Brain microvascular endothelial cell (primary cell): ENCODE measurements around the gene RGS12.

Source experiments
- DNase-seq: peaks from one replicate; pipeline ENCODE4 v3.0.0-alpha.2; 2020
- H3K27ac ChIP-seq: fragments of 250-450 bp; sonication (Bioruptor Pico); 2 replicates; pipeline ENCODE4 v1.5.1; 2020; ENCODE audit warnings: mild to moderate bottlenecking, moderate library complexity
- H3K27me3 ChIP-seq: fragments of 250-450 bp; sonication (Bioruptor Pico); replicated peaks from 2 replicates; pipeline ENCODE4 v1.5.1; 2020; ENCODE audit warnings: mild to moderate bottlenecking
- H3K36me3 ChIP-seq: fragments of 250-450 bp; sonication (Bioruptor Pico); replicated peaks from 2 replicates; pipeline ENCODE4 v1.5.1; 2020; ENCODE audit warnings: mild to moderate bottlenecking
- H3K4me3 ChIP-seq: 2 replicates; pipeline ENCODE4 v1.5.1; 2011; ENCODE audit warnings: low read depth, mild to moderate bottlenecking, control low read depth, low read length, moderate library complexity
- in situ Hi-C: cut with HindIII; loops from 2 replicates; pipeline ENCODE4 v1.10.0; 2017; ENCODE audit warnings: low sequenced_read_pairs, low pct_ligation_motif_present
- TF ChIP-seq, protein P1 (sequence below): IDR thresholded peaks from 2 replicates; pipeline ENCODE4 v1.5.1; 2011; ENCODE audit warnings: low read depth, mild to moderate bottlenecking, moderate library complexity, low read length, control low read depth, inconsistent platforms; ENCODE audit errors: missing control alignments

The RGS12 gene

DNA sequence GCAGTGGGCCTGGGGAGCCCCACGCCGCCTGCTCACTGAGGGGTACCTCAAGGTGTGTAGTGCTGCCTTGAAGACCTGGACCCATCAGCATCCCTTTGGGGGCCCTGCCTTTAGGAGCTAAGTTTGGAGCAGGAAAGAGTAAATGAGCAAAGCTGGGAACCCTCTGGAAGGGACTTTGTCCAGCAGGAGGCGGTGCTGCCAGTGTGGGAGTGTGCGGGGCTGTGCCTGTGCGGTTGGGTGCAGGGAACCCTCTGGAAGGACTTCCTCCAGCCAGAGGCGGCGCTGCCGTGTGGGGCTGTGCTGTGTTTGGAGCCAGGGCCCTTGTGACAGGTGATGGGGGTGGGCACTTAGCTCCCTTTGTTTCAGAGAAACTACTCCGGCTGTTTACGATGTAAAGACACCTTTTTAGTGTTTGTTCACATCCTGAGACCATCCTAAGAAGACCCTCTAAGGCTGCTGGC, 25.8 kb downstream of the RGS12 start:
- in situ Hi-C loops = no loop called here
- peaks cover 6% of the 10 kb centered on the region for H3K36me3 ChIP-seq
- DNase-seq = no peak
- TF ChIP-seq, protein P1, sequence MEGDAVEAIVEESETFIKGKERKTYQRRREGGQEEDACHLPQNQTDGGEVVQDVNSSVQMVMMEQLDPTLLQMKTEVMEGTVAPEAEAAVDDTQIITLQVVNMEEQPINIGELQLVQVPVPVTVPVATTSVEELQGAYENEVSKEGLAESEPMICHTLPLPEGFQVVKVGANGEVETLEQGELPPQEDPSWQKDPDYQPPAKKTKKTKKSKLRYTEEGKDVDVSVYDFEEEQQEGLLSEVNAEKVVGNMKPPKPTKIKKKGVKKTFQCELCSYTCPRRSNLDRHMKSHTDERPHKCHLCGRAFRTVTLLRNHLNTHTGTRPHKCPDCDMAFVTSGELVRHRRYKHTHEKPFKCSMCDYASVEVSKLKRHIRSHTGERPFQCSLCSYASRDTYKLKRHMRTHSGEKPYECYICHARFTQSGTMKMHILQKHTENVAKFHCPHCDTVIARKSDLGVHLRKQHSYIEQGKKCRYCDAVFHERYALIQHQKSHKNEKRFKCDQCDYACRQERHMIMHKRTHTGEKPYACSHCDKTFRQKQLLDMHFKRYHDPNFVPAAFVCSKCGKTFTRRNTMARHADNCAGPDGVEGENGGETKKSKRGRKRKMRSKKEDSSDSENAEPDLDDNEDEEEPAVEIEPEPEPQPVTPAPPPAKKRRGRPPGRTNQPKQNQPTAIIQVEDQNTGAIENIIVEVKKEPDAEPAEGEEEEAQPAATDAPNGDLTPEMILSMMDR = peak; percentile 32
- H3K27me3 ChIP-seq = no peaks in the 10 kb centered on the region
- H3K4me3 ChIP-seq = no peak overlapping the region
- no peak overlapping the region for H3K27ac ChIP-seq

DNA sequence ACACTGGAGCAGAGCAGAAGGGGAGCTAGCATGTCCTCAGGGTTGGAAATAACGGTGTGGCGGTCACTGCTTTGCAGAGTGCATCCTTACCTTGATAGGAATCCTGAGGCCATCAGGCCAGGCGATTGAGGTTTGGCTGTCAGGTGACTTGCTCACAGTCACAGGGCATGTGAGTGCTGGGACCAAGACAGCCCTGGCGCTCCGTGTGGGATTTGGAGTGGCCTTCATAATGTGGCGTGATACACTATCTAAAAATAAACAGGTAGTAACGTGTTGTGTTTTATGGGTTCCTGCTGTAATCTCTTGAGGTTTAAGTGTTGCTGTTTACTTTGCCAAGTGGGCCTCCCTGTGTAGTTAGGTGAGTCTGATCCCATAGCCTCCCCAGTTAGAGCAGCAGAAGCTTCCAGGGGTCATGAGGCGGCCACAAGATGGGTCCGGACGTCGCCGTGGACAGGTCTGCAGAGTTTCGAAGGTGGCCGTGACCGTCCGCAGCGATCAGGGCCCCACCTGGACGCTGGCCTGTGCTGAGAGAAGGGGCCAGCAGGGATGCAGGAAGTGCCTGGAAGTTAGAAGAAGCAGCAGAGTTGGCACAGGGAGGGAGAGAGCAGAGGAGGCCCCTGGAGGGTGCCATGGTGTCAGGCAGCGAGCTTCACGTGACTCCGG, 27.7 kb downstream of the RGS12 start:
- Histone ChIP-seq H3K27me3 (no peaks in the 10 kb centered on the region), H3K4me3 (no peak overlapping the region), H3K36me3 (peaks cover 6% of the 10 kb centered on the region), H3K27ac (no peak overlapping the region)
- no peak for DNase-seq
- in situ Hi-C loops = no loop called here
- TF ChIP-seq, protein P1 = no peak

DNA sequence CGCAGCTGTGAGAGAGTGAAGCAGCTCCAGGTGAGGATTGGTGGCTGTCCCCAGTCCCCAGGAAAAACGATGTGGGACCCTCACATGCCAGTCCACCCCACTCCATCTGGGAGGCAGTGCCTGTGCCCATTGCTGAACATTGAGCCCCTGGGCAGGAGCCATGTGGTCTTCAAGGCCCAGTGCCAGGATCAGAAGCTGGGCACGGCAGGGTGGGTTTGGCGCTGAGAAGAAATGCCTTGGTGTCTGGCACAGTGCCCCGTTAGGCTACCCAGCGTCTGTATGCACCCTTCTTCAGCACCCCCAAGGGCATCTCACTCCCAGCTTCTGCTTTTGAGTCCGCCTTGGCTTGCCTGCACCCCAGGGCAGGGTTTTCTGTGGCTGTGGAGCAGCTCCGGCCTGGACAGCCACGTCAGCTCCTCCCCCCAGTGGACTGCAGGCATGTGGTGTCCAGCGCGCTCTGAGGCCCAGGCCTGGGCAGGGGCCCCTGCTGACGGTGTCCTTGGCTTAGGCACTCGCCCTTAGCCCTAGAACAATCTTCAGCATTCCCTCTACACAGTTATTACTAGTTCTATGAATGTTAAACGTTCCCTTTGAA, 28.6 kb downstream of the RGS12 start:
- TF ChIP-seq, protein P1 = no peak
- in situ Hi-C loops = no loop called here
- Histone ChIP-seq H3K27me3 (no peaks in the 10 kb centered on the region), H3K36me3 (peaks cover 6% of the 10 kb centered on the region), H3K4me3 (no peak overlapping the region), H3K27ac (no peak overlapping the region)
- no peak for DNase-seq

DNA sequence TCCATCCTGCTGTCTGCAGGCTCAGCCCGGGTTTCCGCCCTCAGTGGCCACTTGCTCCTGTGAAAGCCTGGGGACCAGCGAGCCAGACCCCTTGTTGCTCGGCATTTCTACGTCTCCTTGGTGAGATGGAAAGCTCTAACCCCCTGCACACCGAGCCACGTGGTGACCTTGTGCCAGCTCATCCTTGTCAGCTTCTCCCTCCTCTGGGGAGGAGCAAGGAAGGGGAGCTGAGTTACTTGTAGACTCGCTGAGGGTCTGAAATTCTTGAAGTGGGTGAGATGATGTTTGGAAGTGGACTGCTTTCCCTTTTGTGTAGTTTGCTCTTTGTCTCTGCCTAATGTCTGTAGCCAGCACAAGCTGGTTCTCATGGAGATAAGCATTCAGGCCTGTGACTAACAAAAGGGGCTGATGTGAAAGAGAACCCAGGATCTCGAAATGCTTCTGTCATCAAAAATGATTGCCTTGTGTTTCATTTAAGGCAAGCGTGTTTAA, 29.3 kb downstream of the RGS12 start:
- TF ChIP-seq, protein P1 = no peak
- Histone ChIP-seq H3K36me3 (peaks cover 4% of the 10 kb centered on the region), H3K27me3 (no peaks in the 10 kb centered on the region), H3K27ac (no peak overlapping the region), H3K4me3 (no peak overlapping the region)
- in situ Hi-C loops = no loop called here
- peak; percentile 27 for DNase-seq

DNA sequence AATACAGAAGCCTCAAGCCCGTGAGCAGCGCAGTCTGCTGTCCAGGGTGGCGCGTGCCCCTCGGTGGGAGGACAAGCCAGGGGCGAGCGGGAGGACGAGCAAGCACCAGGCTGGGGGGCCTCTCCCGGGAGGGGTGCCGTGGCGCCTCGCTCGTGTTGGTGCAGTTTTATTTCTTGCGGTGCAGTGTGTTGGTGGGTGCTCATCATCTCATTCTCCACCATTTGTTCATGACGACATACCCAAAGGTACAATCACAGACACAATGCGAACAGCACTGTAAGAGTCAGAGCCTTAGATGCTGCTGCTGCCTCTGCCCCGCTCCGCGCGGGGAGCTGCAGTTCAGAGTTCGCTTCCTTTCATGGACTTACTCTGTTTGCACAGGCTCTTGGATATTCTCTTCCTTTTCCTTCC, 30.3 kb downstream of the RGS12 start:
- Histone ChIP-seq H3K36me3 (no peaks in the 10 kb centered on the region), H3K27me3 (no peaks in the 10 kb centered on the region), H3K4me3 (no peak overlapping the region), H3K27ac (no peak overlapping the region)
- no peak for DNase-seq
- TF ChIP-seq, protein P1 = no peak
- in situ Hi-C loops = no loop called here
